Midbrain (tissue), 1 donor: ENCODE measurements around the gene STARD7.

Experiments
- DNase-seq: peaks from one replicate; lab custom pipeline; 2025; lab: John Stamatoyannopoulos, UW

STARD7 gene

DNA sequence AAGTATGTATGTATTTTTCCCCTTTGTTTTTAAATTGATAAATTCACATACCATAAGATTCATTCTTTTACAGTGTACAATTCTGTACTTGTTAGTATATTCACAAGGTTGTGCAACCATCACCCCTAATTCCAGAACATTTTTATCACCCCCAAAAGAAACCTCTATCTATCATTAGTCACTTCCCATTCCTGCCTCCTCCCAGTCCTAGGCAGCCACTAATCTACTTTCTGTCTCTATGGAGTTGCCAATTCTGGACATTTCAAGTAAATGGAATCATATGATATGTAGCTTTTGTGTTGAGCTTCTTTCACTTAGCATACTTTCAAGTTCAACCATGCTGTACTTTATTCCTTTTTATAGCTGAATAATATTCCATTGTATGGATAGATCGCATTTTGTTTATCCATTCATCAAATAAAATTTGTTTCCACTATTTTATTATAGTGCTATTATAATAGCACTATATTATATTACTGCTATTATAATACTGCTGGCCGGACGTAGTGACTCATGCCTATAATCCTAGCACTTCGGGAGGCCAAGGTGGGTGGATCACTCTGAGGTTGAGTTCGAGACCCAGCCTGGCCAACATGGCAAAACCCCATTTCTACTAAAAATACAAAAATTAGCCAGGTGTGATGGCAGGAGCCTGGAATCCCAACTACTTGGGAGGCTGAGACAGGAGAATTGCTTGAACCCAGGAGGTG, 10.9 kb downstream of the STARD7 start:
- DNase-seq: no peak

- DNase-seq: no peak
These were observed 13.1 kb downstream of the STARD7 start for GRCh38 chr2:96195410-96196066.

- no peak for DNase-seq
These were observed 16.5 kb downstream of the STARD7 start for GRCh38 chr2:96191937-96192670.

GRCh38 chr2:96188821-96189526, 19.7 kb downstream of the STARD7 start:
- no peak for DNase-seq

GRCh38 chr2:96186562-96186961, 22.1 kb downstream of the STARD7 start:
- DNase-seq: no peak

DNA sequence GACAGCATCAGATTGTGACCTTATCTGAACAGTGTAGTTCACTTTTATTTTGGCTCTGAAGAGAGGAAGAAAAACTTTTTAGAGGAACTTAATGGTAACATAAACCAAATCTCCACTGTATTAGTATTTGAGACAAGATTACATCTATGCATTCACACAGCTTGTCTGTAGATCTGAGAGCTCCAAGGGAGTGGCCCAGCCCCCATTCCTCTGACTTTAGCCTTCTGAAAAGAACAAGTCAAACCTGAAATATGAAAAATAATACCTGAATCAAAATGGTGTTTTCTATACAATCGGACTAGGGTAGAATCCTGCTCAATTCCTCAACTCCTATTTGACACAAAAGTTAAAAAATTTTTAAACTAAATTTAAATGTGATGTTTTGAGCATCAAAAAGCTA, 23.1 kb downstream of the STARD7 start:
- DNase-seq: no peak

DNA sequence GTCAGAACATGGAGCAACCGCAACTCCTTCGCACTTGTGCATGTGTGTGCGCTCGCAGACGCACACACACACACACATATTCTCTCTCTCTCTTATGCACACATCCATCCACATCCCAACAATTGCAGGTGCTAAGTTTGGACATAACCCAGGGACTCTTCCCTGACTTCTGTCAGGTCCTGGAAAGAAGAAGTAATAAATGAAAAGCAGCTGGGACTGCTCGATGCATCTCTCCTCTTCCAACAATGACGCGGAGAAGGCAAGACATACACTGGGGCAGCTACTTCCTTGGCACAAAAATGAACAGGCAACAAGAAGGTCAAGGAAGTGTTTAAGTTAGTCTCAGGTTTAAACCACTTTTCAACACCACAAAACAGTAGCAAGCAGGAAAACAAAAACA, 23.6 kb downstream of the STARD7 start:
- no peak for DNase-seq

DNA sequence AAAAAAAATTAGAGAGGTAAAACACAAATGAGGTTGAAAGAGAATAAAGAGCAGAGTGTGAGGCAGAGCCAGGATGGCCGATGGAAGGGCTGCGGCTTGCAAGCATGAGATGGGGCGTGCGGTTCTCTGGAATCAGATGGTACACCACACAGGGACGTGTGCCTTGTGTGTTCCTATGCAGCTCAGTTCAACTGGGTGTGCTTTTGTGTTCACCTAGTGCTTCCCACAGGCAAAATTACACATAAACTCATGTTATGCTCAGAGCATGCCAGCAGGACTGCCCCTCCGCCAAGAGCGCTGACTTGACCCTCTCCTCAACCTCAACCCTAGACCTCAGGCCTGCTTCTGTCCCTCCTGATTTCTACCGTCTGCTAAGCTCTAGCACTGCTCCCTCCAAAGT, 24.4 kb downstream of the STARD7 start:
- DNase-seq: no peak

GRCh38 chr2:96181529-96181928, 27.1 kb downstream of the STARD7 start:
- DNase-seq: no peak

DNA sequence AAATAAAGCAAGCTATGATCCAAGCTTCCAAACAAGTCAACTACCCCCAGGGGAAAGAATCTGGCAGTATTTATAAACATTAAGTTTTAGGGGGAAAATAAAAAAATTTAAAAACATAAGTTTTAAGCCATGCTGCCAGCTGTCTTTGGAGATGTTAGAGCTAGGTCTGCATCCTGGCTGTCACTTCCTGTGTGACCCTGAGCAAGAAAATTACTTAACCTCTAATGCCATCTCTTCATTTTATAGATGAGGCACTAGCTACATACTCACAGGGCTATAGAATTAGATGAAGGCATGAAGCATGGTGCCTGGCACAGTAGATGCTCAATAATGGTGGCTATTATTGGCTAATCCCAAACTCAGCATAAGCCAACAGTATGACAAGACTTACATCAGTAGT, 28.1 kb downstream of the STARD7 start:
- no peak for DNase-seq

DNA sequence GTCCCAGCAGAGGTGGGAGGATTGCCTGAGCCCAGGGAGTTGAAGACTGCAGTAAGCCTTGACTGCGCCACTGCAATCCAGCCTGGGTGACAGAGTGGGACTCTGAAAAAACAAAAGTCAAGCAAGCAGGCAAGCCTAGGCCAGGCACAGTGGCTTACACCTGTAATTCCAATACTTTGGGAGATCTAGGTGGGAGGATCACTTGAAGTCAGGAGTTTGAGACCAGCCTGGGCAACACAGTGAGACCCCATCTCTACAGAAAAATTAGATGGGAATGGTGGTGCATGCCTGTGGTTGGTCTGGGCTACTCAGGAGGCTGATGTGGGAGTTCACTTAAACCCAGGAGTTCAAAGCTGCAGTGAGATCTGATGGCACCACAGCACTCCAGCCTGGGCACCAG, 28.6 kb downstream of the STARD7 start:
- no peak for DNase-seq

DNA sequence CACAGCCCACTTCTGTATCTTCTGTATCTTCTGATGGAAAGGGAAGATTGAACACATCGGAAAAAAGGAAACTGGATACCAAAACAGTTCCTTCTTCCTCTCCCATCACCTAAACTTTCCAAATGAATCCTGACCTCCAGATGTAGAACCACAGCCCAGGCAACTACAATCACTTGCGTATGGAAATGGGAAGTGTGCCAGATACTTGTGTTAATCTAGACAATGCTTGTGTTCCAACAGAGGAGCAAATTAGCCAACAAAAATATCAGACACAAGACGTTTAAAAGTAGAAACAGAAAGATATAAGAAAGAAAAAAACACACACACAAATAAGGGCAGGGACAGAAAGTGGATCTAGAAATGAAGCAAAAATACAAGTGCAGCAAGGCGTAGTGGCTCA, 32.0 kb downstream of the STARD7 start:
- DNase-seq: no peak

DNA sequence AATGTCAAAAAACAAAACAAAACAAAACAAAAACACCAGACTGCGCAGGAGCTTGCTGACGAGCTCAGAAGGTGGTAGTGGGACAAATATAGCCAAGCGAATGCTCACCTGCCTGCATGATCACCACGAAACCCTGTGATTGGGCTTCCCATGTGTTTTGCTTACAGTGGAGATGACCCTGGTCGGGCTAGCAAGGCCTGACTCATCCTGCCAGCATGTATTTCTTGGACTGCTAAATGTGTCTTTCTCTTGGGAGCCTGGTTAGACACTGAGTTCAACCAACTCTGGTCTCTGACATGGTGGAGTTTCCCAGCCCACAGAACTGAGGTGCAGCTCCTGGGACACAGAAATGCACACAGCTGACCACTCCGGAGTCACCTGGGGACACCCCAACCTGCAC, 32.7 kb downstream of the STARD7 start:
- no peak for DNase-seq

GRCh38 chr2:96174251-96175144, 34.1 kb downstream of the STARD7 start:
- DNase-seq: peak; percentile 73

DNA sequence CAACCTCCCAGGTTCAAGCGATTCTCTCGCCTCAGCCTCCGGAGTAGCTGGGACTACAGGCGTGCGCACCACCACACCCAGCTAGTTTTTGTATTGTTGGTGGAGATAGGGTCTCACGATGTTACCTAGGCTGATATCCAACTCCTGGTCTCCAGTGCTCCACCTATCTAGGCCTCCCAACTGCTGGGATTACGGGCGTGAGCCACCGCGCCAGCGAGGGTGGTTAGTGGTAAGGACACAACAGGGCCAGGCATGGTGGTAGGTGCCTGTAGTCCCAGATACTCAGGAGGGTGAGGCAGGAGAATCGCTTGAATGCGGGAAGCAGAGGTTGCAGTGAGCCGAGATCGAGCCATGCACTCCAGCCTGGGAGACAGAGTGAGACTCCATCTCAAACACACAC, 36.8 kb downstream of the STARD7 start:
- no peak for DNase-seq

DNA sequence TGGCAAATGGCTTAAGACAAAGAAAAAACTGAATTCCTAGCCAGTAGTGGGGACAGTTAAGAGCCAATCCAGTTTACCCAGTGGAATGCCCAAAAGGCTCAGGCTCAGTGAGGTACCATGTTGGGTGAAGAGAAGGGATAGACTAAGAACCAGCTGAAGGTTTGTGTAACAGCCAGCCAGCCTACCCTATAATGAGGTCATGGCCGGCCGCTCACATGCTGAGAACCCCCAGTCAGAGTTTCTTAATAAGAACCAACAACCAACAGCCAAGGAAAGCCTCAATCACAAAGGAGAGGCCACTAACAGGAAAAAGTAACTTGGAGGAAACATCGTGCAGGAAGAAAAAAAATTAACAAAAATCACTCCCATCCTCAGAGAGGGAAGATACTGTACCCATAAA, 38.0 kb downstream of the STARD7 start:
- no peak for DNase-seq

DNA sequence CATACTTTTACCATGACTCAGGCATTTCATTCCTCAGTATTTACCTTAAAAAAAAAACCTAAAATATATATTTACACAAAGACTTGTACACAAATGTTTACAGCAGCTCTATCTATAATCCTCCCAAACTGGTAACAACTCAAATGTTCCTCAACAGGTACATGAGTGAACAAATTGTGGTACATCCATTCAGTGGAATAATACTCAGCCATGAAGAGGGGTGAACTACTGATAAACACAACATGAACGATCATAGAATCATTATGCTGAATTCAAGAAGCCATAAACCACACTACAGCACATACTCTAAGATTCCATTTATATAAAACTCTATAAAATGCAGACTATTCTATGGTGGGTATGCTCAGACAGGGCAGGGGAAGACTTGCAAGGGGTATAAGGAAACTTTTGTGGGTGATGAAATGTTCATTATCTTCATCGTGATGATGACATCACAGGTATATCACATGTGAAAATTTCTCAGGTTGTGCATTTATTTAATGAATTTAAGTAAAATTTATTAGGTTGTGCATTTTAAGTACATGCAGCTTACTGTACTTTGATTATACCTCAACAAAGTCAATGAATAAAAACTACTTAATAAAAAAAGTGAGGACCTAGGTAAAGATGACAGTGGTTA, 38.6 kb downstream of the STARD7 start:
- no peak for DNase-seq

- DNase-seq: no peak
These were observed 41.1 kb downstream of the STARD7 start for GRCh38 chr2:96167407-96168013.

GRCh38 chr2:96164459-96165184, 44.0 kb downstream of the STARD7 start:
- peak; percentile 70 for DNase-seq
